ENCODE data around the gene RTN3.
"Not testable (repeated sequence)": the region's sequence is repeated elsewhere in the genome, so short reads cannot be mapped to it uniquely, and the experiment has no call there.

RTN3 gene

GRCh38 chr11:63683133-63683991, 2.1 kb downstream of the RTN3 start:
- no peak for TF ChIP-seq CTCF (IDR thresholded peaks at IDR 0.05; ENCODE audit: low read depth, low read length)
- DNase-seq (ENCODE audit: extremely low read depth, low read depth): no peak

- not testable (repeated sequence) for DNase-seq (ENCODE audit: extremely low read depth, low read depth)
These were observed 3.9 kb downstream of the RTN3 start for GRCh38 chr11:63685158-63685721.

GRCh38 chr11:63686926-63687325, 5.6 kb downstream of the RTN3 start:
- TF ChIP-seq CTCF (IDR thresholded peaks at IDR 0.05; ENCODE audit: low read depth, low read length): no peak
- DNase-seq (ENCODE audit: extremely low read depth, low read depth): no peak

GRCh38 chr11:63687845-63688244, 6.5 kb downstream of the RTN3 start:
- TF ChIP-seq CTCF (IDR thresholded peaks at IDR 0.05; ENCODE audit: low read depth, low read length): no peak
- DNase-seq (ENCODE audit: extremely low read depth, low read depth): no peak

- TF ChIP-seq CTCF (IDR thresholded peaks at IDR 0.05; ENCODE audit: low read depth, low read length): no peak
- DNase-seq (ENCODE audit: extremely low read depth, low read depth): no peak
These were observed 13.3 kb downstream of the RTN3 start for GRCh38 chr11:63694596-63694995.

GRCh38 chr11:63698976-63699733, 17.9 kb downstream of the RTN3 start:
- no peak for DNase-seq (ENCODE audit: extremely low read depth, low read depth)

GRCh38 chr11:63699896-63700295, 18.6 kb downstream of the RTN3 start:
- no peak for DNase-seq (ENCODE audit: extremely low read depth, low read depth)
- TF ChIP-seq CTCF (IDR thresholded peaks at IDR 0.05; ENCODE audit: low read depth, low read length): no peak

More at GRCh38 chr11:63698976-63699733, 17.9 kb downstream of the RTN3 start:
- TF ChIP-seq CTCF (IDR thresholded peaks at IDR 0.05; ENCODE audit: low read depth, low read length): no peak
